Kidney glomerular epithelial cell (primary cell): Measurements from ENCODE around the gene ADCYAP1R1.

Experiments used
- DNase-seq: peaks from one replicate; lab custom pipeline; 2025; lab: John Stamatoyannopoulos, UW

Gene ADCYAP1R1

GRCh38 chr7:31043051-31043471, 9.0 kb upstream of the ADCYAP1R1 start:
- DNase-seq: no peak

- DNase-seq: no peak
Measured at GRCh38 chr7:31044529-31044928, 7.6 kb upstream of the ADCYAP1R1 start.

- no peak for DNase-seq
Measured at GRCh38 chr7:31046723-31047122, 5.4 kb upstream of the ADCYAP1R1 start.

- no peak for DNase-seq
Measured at GRCh38 chr7:31047313-31048146, 4.6 kb upstream of the ADCYAP1R1 start.

GRCh38 chr7:31049005-31049765, 2.9 kb upstream of the ADCYAP1R1 start:
- no peak for DNase-seq

- no peak for DNase-seq
Measured at GRCh38 chr7:31052487-31052840, 356 bp downstream of the ADCYAP1R1 start.

- no peak for DNase-seq
Measured at GRCh38 chr7:31052841-31053601, 913 bp downstream of the ADCYAP1R1 start.

GRCh38 chr7:31053986-31054385, 1.9 kb downstream of the ADCYAP1R1 start:
- DNase-seq: no peak

GRCh38 chr7:31054608-31055278, 2.6 kb downstream of the ADCYAP1R1 start:
- no peak for DNase-seq

- no peak for DNase-seq
Measured at GRCh38 chr7:31055471-31055870, 3.4 kb downstream of the ADCYAP1R1 start.

- no peak for DNase-seq
Measured at GRCh38 chr7:31056775-31057346, 4.8 kb downstream of the ADCYAP1R1 start.

GRCh38 chr7:31058122-31058521, 6.0 kb downstream of the ADCYAP1R1 start:
- no peak for DNase-seq

GRCh38 chr7:31058688-31059087, 6.6 kb downstream of the ADCYAP1R1 start:
- DNase-seq: no peak

GRCh38 chr7:31059551-31059950, 7.4 kb downstream of the ADCYAP1R1 start:
- no peak for DNase-seq

- no peak for DNase-seq
Measured at GRCh38 chr7:31061185-31061584, 9.1 kb downstream of the ADCYAP1R1 start.

GRCh38 chr7:31062746-31063435, 10.8 kb downstream of the ADCYAP1R1 start:
- no peak for DNase-seq

GRCh38 chr7:31065021-31065593, 13.0 kb downstream of the ADCYAP1R1 start:
- DNase-seq: no peak

- DNase-seq: no peak
Measured at GRCh38 chr7:31065840-31066239, 13.7 kb downstream of the ADCYAP1R1 start.

- DNase-seq: no peak
Measured at GRCh38 chr7:31066516-31067130, 14.5 kb downstream of the ADCYAP1R1 start.

- no peak for DNase-seq
Measured at GRCh38 chr7:31067491-31067890, 15.4 kb downstream of the ADCYAP1R1 start.
